B cell (primary cell): ENCODE results near the gene SLC35E2B. TPM values are rescaled to one million over a fixed set of nuclear protein-coding genes. Genes with fewer than 3 reads are reported as not detected.
"Not testable (repeated sequence)": the region's sequence is repeated elsewhere in the genome, so short reads cannot be mapped to it uniquely, and the experiment has no call there.

Source experiments
- ATAC-seq: fragments of 200-7000 bp; cut with Tn5 transposase; one replicate; pipeline ENCODE4 v1.10.0; 2021; ENCODE audit warnings: low read depth, mild to moderate bottlenecking, moderate number of reproducible peaks, moderate library complexity
- CTCF ChIA-PET: fragments of 350-600 bp; sonication (Branson Sonifier 250); formaldehyde crosslinking; loops from one replicate; lab custom pipeline; 2021; ENCODE audit warnings: antibody characterized with exemption, inconsistent platforms; lab: Charles Lee
- POLR2A ChIA-PET: fragments of 350-600 bp; sonication (Branson Sonifier 250); formaldehyde crosslinking; loops from one replicate; lab custom pipeline; 2021; ENCODE audit warnings: antibody characterized with exemption; lab: Charles Lee
- DNase-seq: peaks from one replicate; pipeline ENCODE4 v3.0.0; 2013
- H2AFZ ChIP-seq: 2 replicates; pipeline ENCODE4 v1.6.1; 2012; ENCODE audit warnings: mild to moderate bottlenecking, low read depth, low read length; ENCODE audit not compliant: insufficient read depth, poor library complexity, severe bottlenecking
- H3K27ac ChIP-seq, 2 donors: 1 replicate in 1 of 2; 2 replicates in 1 of 2; pipeline ENCODE4 v1.5.1; 2012 to 2013; ENCODE audit warnings: low read length in 2 of 2, mild to moderate bottlenecking in 2 of 2, moderate library complexity in 1 of 2
- H3K27me3 ChIP-seq, 4 experiments: fragments of 200-600 bp in 1 of 4; sonication (generic) in 1 of 4; replicated peaks in 1 of 4; 1 replicate in 2 of 4; 2 replicates in 2 of 4; pipeline versions ENCODE4 v1.6.1 to v1.7.0; 2013 to 2016; ENCODE audit warnings: low read length in 3 of 4, mild to moderate bottlenecking in 2 of 4, mixed read lengths in 1 of 4, moderate library complexity in 1 of 4; ENCODE audit not compliant: insufficient read depth in 4 of 4, control insufficient read depth in 3 of 4; ENCODE audit errors: control extremely low read depth in 1 of 4
- H3K36me3 ChIP-seq, 2 experiments: replicated peaks in 1 of 2; 1 replicate in 1 of 2; 2 replicates in 1 of 2; pipeline versions ENCODE4 v1.6.1 to v1.7.1; 2013; ENCODE audit warnings: low read length in 1 of 2; ENCODE audit not compliant: insufficient read depth in 2 of 2, control insufficient read depth in 1 of 2; ENCODE audit errors: control extremely low read depth in 1 of 2, extremely low read depth in 1 of 2
- H3K4me1 ChIP-seq, 2 donors: fragments of 200-600 bp in 1 of 2; sonication (generic) in 1 of 2; 1 replicate in 1 of 2; 2 replicates in 1 of 2; pipeline versions ENCODE4 v1.5.1 to v1.6.1; 2013 to 2017; ENCODE audit warnings: low read length in 2 of 2; ENCODE audit not compliant: control insufficient read depth in 2 of 2, insufficient read depth in 2 of 2
- H3K4me2 ChIP-seq: replicated peaks from 2 replicates; pipeline ENCODE3; 2012; ENCODE audit warnings: mild to moderate bottlenecking, low read depth, low read length; ENCODE audit not compliant: poor library complexity, severe bottlenecking
- H3K4me3 ChIP-seq, 5 experiments: fragments of 200-600 bp in 1 of 5; sonication (generic) in 1 of 5; 1 replicate in 3 of 5; 2 replicates in 2 of 5; pipeline versions ENCODE4 v1.5.1 to v1.7.0; 2011 to 2016; ENCODE audit warnings: low read length in 4 of 5, mild to moderate bottlenecking in 4 of 5, low read depth in 2 of 5, control low read depth in 1 of 5, moderate library complexity in 1 of 5; ENCODE audit not compliant: insufficient read depth in 1 of 5; ENCODE audit errors: control extremely low read depth in 1 of 5, extremely low read depth in 1 of 5
- H3K79me2 ChIP-seq: fragments of 200-600 bp; sonication (generic); one replicate; pipeline ENCODE4 v1.6.0; 2016; ENCODE audit warnings: low read length; ENCODE audit not compliant: control insufficient read depth, insufficient read depth
- H3K9ac ChIP-seq: fragments of 200-600 bp; sonication (generic); 2 replicates; pipeline ENCODE4 v1.6.1; 2017; ENCODE audit warnings: mild to moderate bottlenecking, low read length, moderate library complexity
- H3K9me3 ChIP-seq, 3 donors: one replicate each; pipeline versions ENCODE4 v1.6.1 to v1.7.1; 2013; ENCODE audit warnings: low read length in 2 of 3; ENCODE audit not compliant: control insufficient read depth in 2 of 3, insufficient read depth in 1 of 3; ENCODE audit errors: control extremely low read depth in 1 of 3
- H4K20me1 ChIP-seq: 2 replicates; pipeline ENCODE4 v1.6.0; 2012; ENCODE audit warnings: mild to moderate bottlenecking, low read length; ENCODE audit not compliant: insufficient read depth, control insufficient read depth, poor library complexity, severe bottlenecking
- H3K27ac Mint-ChIP-seq: one replicate; pipeline ENCODE4 v1.8.0; 2021; ENCODE audit warnings: mixed read lengths
- H3K27me3 Mint-ChIP-seq: one replicate; pipeline ENCODE4 v1.8.0; 2021; ENCODE audit warnings: mixed read lengths
- H3K4me1 Mint-ChIP-seq: one replicate; pipeline ENCODE4 v1.8.0; 2021; ENCODE audit warnings: mixed read lengths
- H3K4me3 Mint-ChIP-seq: one replicate; pipeline ENCODE4 v1.8.0; 2021; ENCODE audit warnings: mixed read lengths
- H3K9me3 Mint-ChIP-seq: one replicate; pipeline ENCODE4 v1.8.0; 2022; ENCODE audit warnings: mixed read lengths; ENCODE audit not compliant: insufficient read depth
- WGBS: methylation state at CpG from one replicate; pipeline ENCODE4 v1.1.5; 2013; ENCODE audit warnings: missing lambda C conversion rate; ENCODE audit not compliant: insufficient coverage; 5-methylcytosine and 5-hydroxymethylcytosine counted together
- intact Hi-C: fragments of 100-400 bp; cut with micrococcal nuclease; formaldehyde crosslinking; loops from one replicate; pipeline ENCODE4 v1.10.0; 2022
- polyA plus RNA-seq: library from polyadenylated mRNA; depleted of rRNA; stranded (reverse); fragments of >200 nt; gene quantifications from 2 replicates; pipeline ENCODE4 v1.2.3, GENCODE V29; 2012
- total RNA-seq, 2 donors: library from RNA; stranded (reverse); fragments of 120-200 nt in 1 of 2; gene quantifications; 1 replicate in 1 of 2; 2 replicates in 1 of 2; pipeline versions ENCODE4 v1.2.3 to v1.2.4, GENCODE V29; 2013 to 2022

The SLC35E2B gene
- total and polyA plus RNA-seq, 2 donors (not counting 1 experiment from before 2014, with no cell fraction given) = 64.4 to 107 TPM

DNA sequence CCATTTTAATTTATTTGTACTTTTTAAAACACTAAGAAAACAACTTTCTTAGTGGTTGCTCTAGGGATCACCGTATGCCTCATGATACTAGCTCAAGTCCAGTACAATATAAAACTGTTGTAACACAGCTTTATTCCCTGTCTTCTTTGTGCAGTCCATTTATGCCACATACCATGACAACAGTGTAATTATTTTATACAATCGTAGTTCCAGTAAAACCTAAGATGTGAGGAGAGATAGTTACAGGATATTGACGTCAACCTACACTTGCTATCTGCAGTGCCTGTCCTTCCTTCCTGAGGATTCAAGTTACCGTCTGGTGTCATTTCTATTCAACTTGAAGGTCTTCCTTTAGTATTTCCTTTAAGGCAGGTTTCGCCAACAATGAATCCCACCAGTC lies 46.3 kb downstream of the SLC35E2B start:
- WGBS = no CpG with 5 or more reads among the region's 5 CpGs
- H3K27ac ChIP-seq, H3K4me1 Mint-ChIP-seq, intact Hi-C loops, H4K20me1 ChIP-seq, H2AFZ ChIP-seq, ATAC-seq, H3K27ac Mint-ChIP-seq, H3K4me1 ChIP-seq, H3K4me3 Mint-ChIP-seq, DNase-seq, H3K27me3 Mint-ChIP-seq, H3K9ac ChIP-seq, H3K4me2 ChIP-seq, POLR2A ChIA-PET, H3K9me3 Mint-ChIP-seq, H3K79me2 ChIP-seq, H3K27me3 ChIP-seq, H3K9me3 ChIP-seq, H3K4me3 ChIP-seq: not testable (repeated sequence)
- H3K36me3 ChIP-seq = peaks cover 1 to 25% of the 10 kb centered on the region in 2 experiments
- CTCF ChIA-PET = interaction anchor here (1.1 kb wide), 1 partner anchor 262 kb away, joined by 3 read pairs; no protein-coding TSS in a partner anchor

DNA sequence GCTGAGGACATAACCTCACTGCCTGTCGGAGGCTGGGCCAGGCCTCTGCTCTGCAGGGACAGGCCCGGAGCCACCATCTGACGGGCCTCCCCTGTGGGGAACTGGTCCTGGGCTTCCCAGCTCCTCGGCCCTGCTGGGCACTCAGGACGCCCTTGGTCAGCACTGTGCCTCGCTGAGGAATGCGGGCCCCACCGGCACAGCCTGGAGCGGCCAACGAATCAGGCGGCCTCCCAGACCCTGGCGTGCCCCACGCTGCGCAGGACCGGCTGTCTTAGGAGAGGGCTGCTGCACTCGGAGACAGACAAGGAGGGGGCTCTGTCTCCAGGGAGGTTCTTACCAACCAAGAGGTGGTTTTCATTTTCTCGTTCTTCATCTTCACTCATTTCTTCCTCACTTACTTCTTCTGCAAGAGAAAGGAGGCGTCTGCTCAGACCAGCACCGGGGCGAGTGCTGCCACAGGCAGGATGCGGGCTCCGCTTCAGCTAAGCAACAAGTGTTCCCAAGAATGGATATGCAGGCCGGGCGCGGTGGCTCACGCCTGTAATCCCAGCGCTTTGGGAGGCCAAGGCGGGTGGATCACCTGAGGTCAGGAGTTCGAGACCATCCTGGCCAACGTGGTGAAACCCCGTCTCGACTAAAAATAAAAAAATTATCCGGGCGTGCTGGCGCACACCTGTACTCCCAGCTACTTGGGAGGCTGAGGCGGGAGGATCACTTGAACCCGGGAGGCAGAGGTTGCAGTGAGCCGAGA lies 51.7 kb downstream of the SLC35E2B start:
- H3K4me3 Mint-ChIP-seq, H3K4me2 ChIP-seq, intact Hi-C loops, H3K27ac Mint-ChIP-seq, CTCF ChIA-PET, H3K27me3 ChIP-seq, H3K79me2 ChIP-seq, H3K27me3 Mint-ChIP-seq, H3K4me1 Mint-ChIP-seq, H3K9me3 ChIP-seq, ATAC-seq, POLR2A ChIA-PET, H3K9me3 Mint-ChIP-seq, H3K4me3 ChIP-seq, H4K20me1 ChIP-seq, H2AFZ ChIP-seq, H3K4me1 ChIP-seq, H3K27ac ChIP-seq, H3K9ac ChIP-seq, H3K36me3 ChIP-seq, DNase-seq: not testable (repeated sequence)
- WGBS = 96% methylated on average over 11 of the region's 38 CpGs

- POLR2A ChIA-PET, ATAC-seq, H3K9ac ChIP-seq, H3K27me3 Mint-ChIP-seq, H3K4me1 Mint-ChIP-seq, DNase-seq, H3K9me3 Mint-ChIP-seq, H2AFZ ChIP-seq, H3K9me3 ChIP-seq, CTCF ChIA-PET, H3K27me3 ChIP-seq, H3K79me2 ChIP-seq, H3K4me1 ChIP-seq, H3K4me3 ChIP-seq, H3K36me3 ChIP-seq, H4K20me1 ChIP-seq, H3K27ac Mint-ChIP-seq, H3K27ac ChIP-seq, H3K4me3 Mint-ChIP-seq, H3K4me2 ChIP-seq, intact Hi-C loops: not testable (repeated sequence)
- WGBS = no CpG with 5 or more reads among the region's 25 CpGs
Observed at GRCh38 chr1:1640081-1640480, 52.5 kb downstream of the SLC35E2B start.

DNA sequence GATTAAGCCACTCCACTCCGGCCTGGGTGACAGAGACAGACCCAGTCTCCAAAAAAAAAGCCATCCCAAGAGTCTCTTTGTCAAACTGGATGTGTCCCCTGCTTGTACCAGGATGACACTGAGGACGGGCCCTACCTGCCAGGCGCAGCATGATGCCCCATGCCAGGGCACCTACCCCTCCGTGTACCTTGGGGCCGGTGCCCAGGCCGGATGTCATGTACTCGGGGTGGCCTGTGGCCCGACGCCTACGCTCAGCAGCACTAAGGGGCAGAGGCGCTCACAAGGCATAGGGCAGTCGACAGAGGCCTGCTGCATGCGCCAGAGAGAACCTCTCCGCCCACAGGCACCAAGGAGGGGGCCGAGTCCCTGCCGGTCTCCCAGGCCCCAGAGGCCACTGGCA lies 53.2 kb downstream of the SLC35E2B start:
- H3K9me3 Mint-ChIP-seq, H3K9me3 ChIP-seq, H3K79me2 ChIP-seq, H3K27ac Mint-ChIP-seq, H3K4me3 Mint-ChIP-seq, H3K36me3 ChIP-seq, CTCF ChIA-PET, H3K4me1 Mint-ChIP-seq, ATAC-seq, H3K27ac ChIP-seq, DNase-seq, H4K20me1 ChIP-seq, H3K4me3 ChIP-seq, H2AFZ ChIP-seq, intact Hi-C loops, H3K4me1 ChIP-seq, H3K9ac ChIP-seq, H3K4me2 ChIP-seq, POLR2A ChIA-PET, H3K27me3 Mint-ChIP-seq, H3K27me3 ChIP-seq: not testable (repeated sequence)
- 97% methylated on average over 11 of the region's 16 CpGs for WGBS
